ENCODE measurements around the gene DOCK6.
"Not testable (repeated sequence)": the region's sequence is repeated elsewhere in the genome, so short reads cannot be mapped to it uniquely, and the experiment has no call there.

Gene DOCK6

DNA sequence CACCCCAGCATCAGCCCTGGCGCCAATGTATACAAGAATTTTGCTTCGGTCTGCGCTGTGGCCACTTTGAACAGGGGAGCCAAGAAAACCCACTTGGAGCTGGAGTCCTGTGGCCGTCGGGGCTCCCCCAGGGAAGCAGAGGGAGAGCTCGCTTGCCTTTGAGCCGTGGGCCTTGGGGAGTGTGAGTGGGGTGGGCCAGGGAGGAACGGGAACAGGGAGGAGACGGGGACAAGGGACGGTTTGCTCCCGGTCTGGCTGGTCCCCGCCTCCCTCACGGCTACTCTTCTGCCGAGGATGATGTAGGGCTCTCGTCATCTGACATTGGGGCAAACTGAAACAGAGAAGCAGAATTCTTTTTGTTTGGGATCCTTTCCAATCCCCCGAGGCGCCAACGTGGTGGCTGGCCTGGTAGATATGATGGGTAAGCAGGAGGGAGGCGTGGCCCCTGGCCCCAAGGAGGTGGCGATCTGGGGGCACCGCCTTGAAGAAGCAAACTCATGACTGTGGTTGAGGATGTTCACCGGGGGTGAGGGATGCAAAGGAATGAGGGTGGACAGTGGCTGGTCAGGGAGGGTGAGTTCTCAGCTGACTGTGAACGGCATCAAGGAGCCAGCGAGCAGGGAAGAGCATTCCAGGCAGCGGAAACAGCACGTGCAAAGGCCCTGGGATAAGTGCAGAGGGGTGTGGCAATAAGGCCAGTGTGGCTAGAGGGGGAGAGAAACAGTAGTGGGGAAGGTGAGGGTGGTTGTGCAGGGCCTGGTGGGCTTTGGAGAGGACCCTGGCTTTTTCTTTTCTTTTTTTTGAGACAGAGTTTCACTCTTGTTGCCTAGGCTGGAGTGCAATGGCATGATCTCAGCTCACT, 95.8 kb downstream of the DOCK6 start:
- DNase-seq = no peak

DNA sequence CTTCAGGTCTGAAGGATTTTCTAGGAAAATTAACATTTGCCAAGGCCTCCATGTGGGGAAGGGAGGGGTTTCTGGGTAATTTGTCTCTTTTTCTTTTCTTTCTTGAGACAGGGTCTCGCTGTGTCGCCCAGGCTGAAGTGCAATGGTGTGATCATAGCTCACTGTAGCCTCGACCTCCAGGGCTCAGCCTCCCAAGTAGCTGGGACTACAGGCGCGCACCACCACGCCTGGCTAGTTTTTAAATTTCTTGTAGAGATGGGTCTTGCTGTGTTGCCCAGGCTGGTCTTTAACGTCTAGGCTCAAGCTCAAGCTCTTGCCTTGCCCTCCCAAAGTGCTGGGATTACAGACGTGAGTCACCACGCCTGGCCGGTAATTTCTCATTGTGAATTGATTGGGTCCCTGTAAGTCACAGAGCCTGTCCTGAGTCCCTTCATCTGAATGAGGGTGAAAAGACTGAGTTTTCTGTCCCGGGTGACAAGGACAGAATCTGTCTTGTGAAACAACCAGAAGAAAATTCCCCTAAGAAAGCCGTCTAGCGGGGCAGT, 96.8 kb downstream of the DOCK6 start:
- no peak for DNase-seq

DNA sequence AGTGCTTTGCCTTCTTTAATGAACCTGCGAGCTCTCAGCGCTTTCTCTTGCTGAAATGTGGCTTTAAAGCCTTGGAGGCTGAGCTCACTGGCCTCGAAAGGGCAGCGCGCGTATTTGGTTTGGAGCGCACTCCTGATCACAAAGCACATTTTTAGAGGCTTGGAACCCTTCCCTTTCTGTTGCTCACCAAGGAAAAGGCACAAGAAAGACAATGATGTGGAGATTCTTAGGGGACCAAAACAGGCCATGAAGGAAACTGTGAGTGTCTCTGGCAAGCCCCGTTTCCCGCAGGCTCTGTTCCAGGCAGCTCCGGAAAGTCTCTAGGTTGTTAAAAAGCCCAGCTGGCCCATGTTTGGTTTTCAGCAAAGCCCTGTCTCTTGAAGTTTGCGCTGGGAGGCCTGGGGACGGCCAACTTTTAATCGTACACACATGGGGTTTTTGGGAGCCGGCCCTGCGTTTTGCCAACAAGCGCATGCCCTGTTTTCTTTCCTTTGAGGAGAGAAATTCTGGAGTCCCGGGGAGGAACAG, 97.4 kb downstream of the DOCK6 start:
- DNase-seq = no peak

DNA sequence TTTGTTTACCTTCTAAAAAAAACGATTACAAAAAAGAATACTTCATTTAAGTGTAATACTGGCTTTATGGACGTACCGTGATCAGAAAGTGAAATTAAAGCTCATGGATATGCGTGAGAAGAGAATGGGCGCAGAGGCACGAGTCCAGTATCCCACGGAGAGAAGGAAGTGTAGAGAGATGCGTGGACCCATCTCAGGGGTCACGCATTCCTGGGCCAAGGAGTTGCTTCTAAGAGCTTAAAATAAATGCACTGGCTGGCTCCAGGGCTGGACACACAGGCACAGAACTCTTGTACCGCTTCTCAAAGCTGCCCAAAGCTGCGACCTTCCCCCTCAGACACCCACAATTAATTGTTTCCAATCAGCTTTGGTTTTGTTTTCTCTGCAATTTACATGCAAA, 98.0 kb downstream of the DOCK6 start:
- DNase-seq = no peak

DNA sequence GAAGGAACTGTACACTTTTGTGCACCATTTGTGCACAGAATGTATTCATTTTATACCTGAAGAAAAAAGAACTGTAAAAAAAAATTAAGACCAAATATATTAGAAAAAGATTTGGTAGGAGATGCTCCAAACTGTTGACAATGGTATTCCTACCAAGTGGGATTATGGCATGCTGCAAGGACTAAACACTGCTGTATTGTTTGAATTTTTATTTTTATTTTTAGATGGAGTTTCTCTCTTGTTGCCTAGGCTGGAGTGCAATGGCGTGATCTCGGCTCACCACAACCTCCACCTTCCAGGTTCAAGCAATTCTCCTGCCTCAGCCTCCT, 101.9 kb downstream of the DOCK6 start:
- DNase-seq = not testable (repeated sequence)

DNA sequence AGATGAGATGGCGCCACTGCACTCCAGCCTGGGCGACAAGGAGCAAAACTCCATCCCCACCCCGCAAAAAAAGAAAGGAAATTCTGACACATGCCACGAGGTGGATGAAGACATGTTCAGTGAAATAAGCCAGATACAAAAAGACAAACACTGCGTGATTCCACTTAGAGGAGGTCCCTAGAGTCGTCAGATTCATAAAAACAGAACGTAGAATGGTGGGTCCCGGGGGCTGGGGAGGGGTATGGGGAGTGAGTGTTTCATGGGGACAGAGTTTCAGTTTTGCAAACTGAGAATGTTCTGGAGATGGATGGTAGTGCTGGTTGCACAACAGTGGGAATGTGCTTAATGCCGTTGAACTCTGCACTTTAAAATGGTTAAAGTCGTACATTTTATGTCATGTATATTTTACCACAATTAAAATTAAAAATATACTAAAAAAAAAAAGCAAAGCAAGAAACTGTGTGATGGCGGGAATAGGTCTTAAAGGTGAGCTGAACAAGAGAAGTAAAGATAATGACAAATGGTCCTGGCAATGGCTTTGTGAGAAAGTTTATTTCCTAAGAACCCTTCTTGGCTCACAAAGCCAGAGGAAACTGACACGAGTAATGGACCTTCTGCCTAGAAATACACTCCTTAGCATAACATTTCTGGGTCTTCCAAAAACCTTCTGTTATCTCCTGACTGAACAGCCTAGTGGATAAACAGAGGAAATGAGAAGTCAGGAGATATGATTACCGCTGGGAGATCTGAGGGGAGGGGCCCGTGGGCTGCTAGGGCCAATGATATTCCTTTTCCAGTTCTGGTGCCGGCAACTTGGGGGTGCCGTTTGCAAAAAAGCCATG, 102.5 kb downstream of the DOCK6 start:
- DNase-seq = no peak

- peak; percentile 98 for DNase-seq
These were observed 106.8 kb downstream of the DOCK6 start, which contains the start of gene SPC24 for GRCh38 chr19:11155373-11156120. Gene SPC24, minus strand, starts transcription at chr19:11155782. Its CDS starts 6 bp downstream, at chr19:11155776.

GRCh38 chr19:11154683-11155047, 107.7 kb downstream of the DOCK6 start:
- no peak for DNase-seq

DNA sequence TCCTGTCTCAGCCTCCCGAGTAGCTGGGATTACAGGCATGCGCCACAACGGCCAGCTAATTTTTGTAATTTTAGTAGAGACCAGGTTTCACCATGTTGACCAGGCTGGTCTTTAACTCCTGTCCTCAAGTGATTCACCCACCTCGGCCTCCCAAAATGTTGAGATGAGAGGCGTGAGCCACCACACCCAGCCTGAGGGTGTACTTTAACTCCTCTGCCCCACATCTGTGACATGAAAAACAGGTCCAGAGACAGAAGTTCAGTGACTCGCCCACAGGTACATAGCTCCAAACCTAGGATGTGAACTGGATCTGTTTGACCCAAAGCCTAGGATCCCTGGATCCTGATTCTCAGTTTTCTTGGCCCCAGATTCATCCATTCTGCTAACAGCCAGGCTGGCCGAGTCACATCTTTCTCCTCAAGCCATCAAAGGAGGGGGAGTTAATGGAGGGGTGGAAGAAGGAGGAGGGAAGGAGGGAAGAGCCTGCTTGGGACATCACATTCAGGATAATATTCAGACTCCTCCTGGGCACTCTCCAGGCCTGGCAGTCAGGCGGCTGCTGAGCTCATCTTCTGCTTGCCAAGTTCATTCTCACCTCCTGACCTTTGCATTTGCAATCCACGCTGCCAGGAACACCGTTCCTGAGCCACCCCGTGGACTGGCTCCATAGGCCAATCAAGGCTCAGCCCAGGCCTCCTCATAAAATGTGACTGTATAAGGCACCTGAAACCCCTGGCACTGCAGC, 109.8 kb downstream of the DOCK6 start:
- no peak for DNase-seq

GRCh38 chr19:11151181-11151580, 111.1 kb downstream of the DOCK6 start:
- DNase-seq = no peak

Data from NCI-H1105 (cell line).